Superior temporal gyrus (tissue), 1 donor: Measurements from ENCODE around the gene MLC1.

Source experiments
- DNase-seq: peaks from one replicate; pipeline ENCODE4 v3.0.0-alpha.2; 2016; ENCODE audit errors: extremely low spot score

The MLC1 gene

DNA sequence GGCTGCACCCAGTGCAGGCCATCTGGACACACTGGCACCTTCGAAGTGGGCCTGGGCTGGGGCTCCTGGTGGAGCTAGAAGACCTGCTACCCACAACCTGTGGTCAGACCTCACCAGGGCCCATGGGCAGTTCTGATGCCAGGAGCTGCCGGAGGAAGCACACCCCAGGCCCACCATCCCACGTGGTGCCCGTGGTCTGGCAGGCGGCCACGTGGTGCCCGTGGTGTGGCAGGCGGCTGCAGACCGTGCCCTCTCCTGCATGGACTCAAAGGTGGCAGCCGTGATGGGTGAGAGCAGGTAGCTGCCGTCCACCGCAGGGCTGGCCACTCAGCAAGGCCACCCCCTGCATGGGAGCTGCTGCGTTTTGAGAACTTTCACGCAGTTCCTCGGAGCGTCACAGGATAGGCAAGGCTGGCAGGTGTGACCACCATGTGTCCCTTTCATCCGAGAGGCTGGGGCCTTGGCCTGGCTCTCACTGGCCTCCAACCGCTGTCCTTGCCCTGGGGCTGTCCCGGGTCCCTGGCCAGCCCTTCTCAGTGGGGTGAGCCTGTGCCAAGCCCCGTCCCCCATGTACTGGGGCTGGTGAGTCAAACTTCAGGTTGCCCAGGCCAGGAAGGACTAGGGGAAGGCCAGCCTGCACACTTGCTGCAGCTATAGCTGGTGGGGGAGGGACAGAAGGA, 68.8 kb downstream of the MLC1 start:
- no peak for DNase-seq

DNA sequence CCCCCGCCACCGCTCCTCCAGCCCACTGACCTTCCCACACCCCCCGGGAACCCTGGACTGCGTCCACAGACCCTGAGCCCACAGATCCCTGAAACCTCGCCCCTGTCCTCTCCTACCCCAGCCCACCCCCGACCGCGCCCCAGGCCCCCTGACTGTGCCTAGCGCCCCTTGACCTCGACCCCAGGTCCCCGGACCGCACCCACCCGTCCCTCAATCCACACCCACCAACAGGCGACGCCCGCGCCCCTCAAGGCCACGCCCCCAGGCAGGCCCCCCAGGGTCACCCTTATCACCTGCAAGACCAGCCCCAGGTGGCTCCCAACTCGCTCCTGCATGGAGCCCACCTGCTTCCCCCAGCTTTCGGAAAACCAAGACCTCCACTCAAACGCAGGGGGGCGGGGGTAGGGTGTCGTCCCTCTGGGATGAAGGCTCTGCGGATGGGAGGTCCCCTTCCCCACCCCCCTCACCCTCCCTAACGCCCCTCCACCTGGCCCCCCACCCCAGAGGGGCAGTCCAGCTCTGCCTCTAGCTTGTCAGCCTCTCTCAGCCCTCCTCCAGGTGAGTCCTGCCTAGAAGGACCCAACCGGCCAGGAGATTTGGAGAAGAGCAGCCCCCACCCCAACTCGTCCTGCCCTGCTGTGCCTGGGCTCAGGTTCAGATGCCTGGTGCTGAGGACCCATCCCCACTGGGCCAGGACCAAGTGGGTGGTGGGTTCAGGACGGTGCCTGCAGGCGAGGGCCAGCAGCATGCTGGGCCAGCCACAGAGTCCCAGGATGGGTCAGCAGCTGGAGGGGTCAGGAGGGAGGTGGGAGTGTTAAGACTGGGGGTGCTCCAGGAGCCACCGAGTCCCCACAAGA, 69.5 kb downstream of the MLC1 start:
- DNase-seq = no peak

DNA sequence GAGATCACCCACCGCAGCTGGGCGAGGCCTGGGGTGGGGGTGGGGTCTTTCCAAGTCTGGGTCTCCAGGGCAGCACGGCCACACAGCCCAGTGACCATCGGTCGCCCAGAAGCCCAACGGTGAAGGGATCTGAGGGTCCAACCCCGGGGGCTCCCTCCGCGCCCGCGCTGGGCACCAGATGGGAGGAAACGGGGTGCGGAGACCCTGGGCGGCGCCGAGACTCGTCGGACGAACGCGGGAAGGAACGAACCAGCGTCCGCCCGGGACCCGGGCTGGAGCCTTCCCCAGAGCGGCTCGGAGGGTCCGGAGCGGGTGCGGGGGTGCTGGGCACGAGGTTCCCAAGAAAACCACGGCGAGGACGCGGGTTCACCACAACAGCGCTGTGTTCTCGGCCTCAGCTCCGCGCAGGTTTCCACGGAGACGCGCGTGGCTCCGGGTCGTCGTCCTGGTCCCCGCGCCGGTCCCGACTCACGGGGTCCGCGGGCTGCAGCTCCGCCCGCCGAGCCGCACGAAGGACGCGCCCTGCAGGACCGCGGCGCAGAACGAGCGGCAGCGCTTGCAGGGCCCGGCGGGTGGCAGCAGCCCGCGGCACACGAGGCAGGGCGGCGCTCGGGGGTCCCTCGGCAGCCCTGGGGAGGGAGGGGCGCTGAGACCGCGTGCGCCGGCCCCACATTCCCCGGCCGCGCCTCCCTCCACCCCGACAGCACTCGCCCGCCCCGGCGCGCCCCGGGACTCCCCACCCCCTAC, 70.4 kb downstream of the MLC1 start:
- no peak for DNase-seq

DNA sequence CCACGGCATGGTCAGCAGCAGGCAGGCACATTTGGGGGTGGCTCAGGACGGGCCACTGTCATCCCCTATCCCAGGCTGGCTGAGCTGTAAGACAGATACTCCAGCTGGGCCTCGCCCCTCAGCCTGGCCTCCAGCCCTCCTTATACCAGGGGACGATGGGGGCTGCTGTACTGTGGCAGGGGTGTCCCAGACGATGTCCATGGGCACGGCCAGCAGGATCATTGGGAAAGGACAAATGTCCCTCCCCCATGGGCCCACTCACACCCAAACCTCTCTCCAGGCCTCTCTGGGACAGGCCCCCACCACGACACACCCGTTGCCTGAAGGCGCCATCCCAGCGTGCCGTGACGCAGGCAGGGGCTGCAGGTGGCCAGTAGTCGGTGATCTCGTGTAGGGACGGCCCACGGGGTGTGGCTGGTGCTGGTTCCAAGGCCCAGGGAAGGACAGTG, 71.1 kb downstream of the MLC1 start:
- no peak for DNase-seq

DNA sequence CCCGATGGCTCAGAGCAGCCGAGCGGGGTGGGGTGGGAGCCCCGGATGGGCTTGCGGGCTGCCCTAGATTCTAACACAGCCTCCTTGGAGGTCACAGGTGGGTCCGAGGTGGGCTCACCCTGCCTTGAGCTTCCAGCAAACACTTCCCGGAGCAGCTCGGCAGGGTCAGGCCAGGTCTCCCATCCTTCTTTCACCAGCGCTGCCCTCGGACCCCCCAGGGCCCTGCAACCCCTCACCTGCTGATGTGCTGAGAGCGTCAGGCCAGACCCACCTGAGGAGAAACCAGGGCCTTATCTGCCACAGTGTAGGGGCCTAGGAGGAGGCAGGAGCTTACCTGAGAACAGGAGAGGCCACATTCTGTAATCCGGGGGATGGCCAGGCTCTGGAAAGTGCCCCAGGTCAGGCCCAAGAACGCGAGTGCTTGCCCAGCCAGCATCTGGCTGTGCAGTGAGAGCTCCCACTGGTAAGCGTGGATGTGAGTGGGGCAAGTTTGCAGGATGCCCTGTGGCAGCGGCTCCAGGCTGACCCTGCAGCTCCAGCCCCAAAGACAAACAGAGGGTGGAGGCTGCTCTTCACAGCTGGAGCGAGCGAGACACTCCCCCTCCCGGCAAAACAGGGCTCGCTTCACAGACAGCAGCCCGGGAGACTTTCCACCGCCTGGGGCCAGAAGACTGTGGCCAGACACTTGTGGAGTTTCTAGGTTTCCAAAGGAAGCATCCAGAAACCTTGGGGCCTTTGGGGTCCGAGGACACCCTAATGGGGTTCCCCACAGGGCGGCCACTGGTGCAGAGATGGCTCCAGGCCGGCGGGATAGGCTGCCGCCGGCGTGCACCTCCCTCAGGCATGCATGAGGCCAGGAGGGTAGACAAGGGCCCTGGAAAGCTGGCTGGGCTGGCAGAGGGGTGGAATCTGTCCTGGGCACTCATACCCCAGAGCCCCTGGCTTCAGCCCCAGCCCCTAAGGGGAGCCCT, 72.7 kb downstream of the MLC1 start, which contains the start of gene IL17REL:
IL17REL (minus strand) TSS at position 555 of the 971 bp plus-strand sequence; CDS start at position 436, 119 bp downstream.
- no peak for DNase-seq

DNA sequence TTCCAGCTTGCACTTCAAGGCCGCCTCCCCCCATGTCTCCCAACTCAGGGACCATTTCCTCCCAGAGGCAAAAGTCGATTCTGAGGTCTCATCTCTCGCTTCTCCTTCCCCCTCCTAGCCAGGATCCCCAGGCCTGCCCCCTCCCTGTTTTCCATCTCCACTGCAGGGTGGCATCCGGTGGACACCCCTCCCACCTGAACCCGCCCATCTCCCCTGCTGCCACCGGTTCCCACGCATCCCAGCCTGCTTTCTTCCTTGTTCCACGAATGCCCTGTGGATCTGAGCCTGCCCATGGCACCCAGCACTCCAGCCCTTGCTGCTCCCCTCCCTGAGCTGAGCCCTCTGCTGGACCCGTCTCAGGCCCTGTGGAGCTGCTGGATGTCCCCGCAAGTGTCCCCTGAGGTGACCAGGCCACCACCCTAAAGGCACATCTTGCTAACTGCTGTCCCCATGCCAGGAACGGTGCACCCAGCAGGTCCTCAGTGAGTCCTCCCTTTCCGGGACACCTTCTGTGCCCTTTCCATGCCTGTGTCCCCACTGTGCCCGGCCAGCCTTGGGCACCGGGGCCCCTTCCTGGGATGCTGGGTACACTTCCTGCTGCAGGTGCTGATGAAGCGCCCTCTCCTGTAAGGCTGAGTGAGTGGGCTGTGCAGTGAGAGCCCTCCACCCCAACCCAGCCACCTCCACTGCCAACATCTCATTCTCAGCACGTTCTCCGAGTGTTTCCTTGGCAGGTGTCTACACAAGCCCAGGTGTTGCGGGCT, 73.6 kb downstream of the MLC1 start:
- DNase-seq = no peak

DNA sequence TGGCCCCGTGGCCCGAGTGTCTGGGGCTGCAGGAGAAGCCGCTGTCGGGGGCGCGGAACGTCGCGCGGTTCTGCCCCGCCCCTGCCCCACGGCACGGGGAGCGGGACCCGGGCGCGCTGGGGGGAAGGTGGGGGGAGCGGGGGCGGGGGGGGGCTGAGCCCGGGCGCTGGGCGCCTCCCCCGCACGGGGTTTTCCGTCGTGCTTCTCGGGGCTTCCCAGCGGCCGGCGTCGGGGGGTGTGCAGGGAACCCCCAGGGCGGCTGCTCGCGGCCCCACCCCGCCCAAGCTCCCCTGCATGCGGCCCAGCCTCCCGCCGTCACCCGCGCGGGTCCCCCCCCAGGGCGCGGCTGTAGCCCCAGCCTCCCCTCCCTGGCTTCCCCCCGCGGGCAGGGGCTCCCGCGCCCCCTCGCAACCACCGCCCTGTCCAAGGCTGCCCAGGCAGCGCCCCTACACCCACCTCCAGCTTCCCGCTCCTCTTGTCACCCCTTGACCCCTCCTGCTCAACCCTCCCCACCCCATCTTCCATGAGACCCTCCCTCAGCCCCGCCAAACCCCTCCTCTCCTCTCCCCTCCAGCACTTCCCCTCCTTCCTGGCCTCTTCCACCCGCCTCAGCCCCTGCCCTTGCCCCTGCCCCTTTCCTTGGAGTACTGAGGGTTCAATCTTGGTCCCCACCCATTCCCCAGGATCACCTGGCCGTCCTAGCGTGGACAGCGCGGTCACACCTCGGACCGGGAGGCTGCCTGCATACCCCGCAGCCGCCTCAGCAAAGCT, 74.4 kb downstream of the MLC1 start:
- no peak for DNase-seq

DNA sequence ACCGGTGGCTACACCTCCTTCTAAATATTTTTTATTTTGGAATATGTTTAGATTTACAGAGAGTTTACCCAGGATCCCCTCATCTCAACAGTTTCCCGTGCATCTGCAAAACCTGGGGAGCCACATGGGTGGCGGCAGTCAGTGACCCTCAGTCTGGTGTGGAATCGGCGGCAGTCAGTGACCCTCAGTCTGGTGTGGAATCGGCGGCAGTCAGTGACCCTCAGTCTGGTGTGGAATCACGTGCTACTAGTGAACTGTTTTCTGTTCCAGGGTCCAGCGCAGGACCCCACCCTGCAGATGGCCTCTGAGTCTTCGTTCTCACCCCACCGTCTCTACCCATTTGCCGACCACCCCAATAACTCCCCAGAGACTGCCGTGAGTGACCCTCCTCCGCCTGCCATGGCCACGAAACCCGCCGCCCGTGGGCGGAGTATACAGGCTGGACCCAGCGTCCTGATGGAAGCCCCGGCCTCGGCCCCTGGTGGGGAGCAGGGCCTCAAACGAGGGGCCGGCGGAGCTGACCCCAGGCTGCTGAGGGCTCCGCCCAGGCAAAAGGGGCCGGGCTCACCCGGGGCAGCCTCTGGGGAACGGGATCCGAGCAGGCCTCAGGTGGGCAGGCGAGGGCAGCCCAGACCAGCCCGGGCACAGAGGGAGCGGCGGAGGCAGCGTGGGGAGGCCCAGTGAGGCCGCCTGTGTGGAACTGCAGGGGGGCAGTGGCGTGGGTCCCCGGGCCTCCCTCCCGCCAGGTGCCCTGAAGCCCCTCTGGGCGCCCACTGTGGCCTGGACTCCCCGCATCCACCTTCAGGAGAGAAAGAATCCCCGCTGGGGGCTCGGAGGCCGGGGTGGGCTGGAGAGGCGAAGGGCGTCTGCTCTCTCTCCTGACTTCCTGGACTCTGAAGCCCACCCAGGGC, 75.2 kb downstream of the MLC1 start:
- no peak for DNase-seq
